HG03558 (cell line): ENCODE results near the gene PHACTR2.

Experiments
- ATAC-seq: cut with Tn5 transposase; IDR thresholded peaks from one replicate; pipeline ENCODE4 v1.9.1; 2021; ENCODE audit warnings: moderate number of reproducible peaks; ENCODE audit not compliant: unreplicated experiment; ENCODE audit errors: extremely low read depth

The PHACTR2 gene

DNA sequence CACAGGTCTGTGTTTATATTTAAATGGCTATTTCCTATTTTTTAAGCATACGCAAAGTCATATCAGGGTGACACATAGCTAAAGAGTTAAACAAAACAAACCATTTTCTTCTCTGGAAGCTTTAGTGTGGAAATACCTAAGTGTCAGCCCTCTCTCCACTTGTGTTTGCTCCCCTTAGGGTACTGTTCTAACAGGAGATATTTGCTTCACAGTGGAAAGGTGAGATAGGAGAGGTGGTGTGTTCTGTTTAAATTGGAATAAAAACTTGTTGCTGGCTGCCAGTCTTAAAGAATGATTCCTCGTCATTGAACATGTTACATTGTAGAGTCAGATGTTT, 18.9 kb downstream of the PHACTR2 start:
- ATAC-seq = no peak

DNA sequence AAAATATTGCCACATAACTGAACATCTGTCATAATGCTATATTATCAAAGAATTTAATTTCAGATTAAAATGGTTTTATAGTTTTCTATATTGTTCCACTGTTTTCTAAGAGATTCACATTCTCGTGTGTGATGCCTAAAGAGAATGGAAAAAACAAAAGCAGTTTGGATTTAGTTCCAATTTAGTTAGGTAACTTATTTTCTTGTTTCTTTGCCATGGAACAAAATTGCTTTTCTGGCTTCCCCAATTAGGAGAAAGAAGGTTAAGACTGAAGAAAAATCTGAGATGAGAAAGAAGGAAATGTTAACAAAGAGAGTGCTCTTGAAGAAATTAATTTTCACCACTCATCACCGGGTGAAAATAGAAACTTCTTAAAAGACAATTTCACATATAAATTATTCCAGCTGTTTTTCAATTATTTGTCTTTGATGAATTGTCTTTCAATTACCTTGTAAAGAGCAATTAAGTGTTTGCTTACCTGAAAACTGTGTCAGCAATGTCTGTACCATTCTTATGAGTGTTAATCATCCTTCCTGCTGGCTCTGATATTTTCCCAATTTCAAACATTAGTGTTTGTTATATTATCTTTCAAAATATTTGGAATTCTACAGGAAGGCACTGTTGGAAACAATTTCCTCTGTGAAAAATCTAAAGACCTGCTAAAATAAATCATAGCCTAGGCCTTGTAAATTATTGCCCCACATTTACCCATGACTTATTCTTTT, 19.5 kb downstream of the PHACTR2 start:
- no peak for ATAC-seq

DNA sequence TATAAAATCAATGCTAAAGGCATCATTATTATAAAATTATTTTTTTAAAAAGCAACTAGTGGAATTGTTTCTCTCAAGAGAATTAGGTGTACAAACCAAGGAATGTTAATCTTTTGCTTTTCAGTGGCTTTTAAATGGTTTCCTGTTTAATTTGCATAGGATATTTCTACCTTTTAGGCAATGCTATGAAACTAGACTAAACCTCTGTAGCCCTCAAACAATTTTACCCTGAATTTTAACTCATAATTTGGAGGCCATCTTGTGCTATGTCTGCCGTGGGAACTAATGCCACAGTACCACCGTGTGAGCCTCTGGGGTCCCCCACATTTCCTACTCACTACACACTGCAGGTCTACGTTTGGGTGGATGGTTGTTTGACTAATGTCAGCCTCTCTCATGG, 20.6 kb downstream of the PHACTR2 start:
- no peak for ATAC-seq

DNA sequence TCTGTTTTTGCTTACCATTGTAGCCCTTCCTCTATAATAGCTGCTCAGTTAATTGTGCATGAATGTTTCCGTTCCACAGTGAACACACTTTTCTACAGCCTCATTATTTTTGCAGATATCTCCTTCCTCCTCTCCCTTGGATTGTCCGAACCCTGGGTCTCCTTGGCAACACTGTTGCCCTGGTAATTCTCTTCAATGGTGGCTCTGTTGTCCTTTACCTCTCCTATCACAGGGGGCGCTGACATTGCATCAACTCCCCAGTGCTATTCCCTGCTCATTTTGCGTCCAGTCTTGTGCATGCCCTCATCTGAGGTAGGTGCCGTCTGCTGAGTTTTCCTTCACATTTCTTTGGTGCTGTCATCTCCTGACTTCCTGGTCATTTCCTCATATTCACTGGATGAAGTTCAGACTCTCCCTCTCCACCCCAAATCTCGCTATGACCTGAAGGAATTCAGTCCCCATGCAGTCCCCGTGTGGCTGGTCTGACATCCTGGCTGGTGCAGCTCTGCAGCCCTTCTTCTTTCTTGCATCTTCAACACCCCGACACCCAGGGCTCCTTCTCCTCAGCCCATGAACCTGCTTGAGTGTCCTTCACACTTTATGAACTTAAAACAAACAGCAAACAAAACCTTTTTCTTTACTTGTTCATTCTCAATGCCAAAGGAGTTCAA, 21.1 kb downstream of the PHACTR2 start:
- ATAC-seq = no peak

DNA sequence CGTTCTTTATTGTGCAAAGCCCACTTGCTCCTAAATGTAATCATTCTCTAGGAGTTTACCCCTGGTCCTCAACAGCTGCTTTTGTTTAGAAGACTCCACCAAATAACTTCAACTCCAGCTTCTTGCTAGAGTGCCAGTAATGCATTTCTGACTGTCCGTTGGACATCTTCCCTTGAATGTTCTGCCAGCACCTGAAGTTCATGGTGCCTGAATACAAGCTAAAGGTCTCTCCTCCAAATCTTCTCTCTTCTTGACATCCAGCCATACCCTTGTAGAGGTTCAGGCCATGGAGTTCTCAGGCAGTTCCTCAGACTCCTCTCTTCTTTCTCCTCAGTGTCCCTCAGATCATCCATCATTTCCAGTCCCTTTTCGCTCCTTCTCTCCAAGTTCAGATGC, 21.7 kb downstream of the PHACTR2 start:
- no peak for ATAC-seq

DNA sequence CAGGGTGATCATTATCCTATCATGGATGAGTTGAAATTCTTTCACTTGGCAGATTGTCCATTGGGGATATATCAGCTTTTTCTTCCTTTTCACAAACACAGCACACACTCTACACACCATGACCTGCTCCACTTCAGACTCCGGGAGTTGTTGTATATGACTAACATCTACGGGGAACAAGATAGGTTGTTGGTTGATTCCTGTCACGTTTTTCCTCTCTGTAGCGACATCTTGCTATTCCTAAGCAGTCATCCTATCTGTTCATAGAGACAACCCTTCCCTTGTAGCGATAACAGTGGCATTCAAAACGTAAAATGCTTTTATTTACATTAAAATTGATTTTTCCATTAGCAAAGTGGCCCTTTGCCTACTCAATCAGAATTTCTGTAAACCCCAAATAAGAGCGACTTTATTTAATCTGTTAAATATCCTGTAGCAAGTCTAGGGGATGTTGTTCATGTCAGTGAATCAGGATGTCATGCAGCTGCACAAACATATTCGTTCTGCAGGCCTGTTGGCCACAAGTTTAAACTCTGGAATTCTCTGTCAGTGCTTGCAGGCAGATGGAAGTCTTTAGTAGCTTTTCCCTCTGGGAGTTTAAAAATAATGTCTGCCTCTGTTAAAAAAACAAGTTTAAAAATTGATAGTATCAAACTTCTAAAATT, 23.1 kb downstream of the PHACTR2 start:
- ATAC-seq = no peak

DNA sequence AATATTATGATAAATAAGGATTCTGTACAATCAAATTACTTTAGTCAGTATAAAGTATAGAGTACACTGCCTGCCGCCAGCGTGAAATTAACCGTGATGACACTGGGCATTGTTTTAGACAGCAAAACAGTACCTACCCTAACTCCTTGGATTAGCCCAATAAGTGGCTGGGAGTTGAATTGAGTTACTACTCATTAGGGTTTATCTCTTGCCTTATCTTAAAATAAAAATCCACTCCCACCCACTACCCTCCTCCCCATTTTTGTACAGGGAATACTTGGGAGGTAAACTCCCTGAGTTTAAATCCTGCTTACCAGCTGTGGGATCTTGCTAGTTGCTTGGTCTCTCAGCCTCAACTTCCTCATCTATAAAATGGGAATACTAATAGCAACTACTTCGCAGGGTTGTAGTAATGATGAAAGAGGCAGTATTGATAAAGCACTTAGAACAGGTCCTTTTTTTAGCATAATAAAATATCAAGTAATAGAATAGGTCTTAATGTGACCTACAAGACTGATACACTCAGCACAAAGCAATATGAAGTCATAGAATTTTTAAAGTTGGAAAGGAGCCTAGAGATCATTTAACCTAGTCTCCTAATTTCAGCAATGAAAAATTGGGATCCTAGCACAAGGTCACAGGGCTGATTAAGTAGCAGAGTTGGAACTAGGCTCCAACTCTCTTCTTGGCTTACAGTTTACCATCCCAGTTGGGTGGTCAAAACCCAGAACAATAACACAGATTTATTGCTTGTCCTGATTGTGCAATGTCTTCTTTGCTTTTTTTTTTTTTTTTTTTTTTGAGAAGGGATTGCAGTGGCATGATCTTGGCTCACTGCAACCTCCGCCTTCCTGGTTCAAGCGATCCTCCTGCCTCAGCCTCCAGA, 23.8 kb downstream of the PHACTR2 start:
- no peak for ATAC-seq

DNA sequence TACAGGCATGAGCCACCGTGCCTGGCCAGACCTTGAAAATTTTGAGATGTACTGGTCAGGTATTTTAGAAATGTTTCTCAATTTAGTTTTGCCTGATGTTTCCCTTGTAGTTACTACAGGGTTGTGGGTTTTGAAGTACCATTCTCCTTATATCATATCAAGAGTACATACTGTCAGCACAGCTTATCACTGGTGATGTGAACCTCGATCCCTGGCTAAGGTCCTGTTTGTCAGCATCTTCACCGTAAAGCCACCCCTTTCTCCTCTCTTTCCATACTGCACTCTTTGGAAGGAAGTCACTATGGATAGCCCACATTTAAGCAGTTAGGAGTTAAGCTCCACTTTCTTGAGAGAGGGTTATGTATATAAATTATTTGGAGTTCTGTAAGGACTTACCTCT, 27.8 kb downstream of the PHACTR2 start:
- no peak for ATAC-seq

DNA sequence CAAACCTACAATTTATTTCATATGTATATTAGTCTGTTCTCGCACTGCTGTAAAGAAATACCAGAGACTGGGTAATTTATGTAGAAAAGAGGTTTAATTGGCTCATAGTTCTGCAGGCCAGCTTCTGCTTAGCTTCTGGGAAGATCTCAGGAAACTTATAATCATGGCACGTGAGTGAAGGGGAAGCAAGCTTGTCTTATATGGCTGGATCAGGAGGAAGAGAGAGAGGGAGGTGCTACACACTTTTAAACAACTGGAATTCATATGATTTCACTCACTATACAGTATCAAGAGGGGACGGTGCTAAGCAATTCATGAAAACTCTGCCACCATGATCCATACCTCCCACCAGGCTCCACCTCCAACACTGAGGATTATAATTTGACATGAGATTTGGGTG, 29.9 kb downstream of the PHACTR2 start:
- no peak for ATAC-seq

DNA sequence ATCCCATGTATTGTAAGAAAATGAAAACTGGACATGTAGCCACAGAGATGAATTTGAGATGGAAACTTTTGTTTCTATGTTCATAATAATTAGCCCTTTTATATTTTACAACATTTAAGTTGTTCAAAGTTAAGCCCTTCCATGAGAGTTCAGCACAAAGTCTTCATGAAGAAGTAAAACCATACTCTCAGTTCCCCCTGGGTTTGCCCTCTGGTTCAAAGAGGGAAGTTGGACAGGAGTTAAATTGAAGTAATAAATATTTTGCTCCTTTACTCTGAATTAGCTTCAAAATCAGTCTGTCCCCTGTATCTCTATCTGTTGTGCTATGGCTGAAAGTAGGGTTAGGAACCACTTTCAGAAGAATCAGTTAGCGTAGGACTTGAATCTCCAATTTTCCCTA, 31.1 kb downstream of the PHACTR2 start:
- no peak for ATAC-seq

DNA sequence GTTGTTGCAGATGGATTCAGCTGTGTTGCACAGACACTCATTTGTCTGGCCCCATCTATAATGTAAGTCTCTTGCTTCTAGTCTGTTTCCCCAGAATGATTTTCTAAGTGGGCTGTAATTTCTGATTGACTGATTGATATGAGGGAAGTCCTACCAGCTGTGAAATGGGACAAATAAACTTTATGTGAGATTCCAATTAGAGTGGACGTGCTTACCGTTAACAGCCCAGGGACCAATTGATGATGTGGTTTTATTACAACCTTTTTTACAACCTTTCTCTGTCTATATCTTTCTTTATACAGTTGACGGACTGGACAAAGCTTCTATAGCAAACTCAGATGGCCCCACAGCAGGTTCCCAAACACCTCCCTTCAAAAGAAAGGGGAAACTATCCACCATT, 33.9 kb downstream of the PHACTR2 start:
- ATAC-seq = no peak

DNA sequence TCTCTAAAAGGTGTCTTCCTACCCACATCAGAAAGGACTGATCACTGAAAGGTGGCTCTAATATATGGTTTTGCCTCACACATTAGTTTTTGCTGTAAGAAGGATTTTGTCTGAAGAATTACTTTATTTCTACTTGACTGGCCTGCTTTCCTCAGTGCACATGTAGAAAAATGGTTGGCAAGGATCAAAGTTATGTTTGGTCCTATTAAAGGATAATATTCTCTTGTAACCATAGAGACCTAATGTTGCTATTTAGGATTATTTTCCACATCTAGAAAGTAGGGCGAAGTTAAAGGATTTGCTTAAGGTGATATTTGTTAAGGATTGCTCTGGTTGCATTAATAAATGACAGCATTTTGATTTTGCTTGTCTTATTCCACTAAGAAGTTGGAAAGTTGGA, 40.7 kb downstream of the PHACTR2 start:
- no peak for ATAC-seq

DNA sequence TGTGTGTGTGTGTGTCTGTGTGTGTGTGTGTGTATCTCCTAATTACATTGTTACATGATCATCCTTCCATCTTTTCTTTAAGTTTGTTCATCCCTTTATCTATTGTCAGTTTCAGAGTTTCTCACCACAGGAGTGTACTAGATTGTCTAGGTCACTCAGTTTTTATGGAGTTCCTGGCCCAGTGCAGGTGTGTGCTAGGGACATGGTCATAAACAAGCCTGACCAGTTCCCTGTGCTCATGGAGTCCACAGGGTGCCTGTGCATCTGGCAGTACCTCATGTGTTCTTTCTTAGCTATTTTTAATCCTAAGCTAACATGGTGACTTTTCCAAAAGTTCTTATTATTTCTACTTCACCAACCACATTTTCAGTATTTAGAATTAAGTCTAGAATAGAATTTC, 43.9 kb downstream of the PHACTR2 start:
- no peak for ATAC-seq

DNA sequence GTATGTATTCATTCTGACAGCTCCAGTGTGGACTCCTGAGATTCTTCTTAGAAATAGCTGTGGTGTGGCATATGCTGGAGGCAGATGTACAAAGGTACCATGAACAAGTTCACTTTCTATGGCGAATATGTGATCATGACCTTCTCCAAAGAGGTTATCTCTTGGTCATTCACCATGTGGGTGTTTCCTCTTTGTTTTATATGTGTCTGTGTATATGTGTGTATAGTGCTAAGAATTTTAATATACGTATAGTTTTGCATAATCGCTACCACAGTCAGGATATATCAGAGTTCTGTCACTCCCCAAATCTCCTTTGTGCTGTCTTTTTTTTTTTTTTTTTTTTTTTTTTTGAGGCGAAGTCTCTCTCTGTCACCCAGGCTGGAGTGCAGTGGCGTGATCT, 47.1 kb downstream of the PHACTR2 start:
- no peak for ATAC-seq

DNA sequence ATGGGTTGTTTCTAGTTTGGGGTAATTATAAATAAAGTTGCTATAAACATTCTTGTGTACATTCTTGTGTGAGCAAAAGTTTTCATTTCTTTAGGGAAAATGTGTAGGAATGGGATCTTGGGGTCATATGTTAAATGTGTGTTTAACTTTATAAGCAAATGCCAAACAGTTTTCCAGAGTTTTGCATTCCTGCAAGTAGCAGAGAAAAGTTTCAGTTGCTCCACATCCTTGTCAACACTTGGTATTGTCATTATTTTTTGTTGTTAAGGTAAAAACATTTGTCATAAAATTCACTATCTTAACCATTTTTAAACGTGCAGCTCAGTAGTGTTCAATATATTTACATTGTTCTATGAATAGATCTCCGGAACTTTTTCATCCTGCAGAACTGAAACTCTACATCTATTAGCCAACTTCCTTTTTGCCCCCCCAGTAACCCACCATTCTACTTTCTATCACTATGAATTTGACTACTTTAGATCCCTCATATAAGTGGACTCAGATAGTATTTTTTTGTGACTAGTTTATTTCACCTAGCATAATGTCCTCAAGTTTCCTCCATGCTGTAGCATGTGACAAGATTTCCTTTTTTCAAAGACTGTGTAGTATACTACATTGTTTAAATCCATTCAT, 48.4 kb downstream of the PHACTR2 start:
- ATAC-seq = no peak

DNA sequence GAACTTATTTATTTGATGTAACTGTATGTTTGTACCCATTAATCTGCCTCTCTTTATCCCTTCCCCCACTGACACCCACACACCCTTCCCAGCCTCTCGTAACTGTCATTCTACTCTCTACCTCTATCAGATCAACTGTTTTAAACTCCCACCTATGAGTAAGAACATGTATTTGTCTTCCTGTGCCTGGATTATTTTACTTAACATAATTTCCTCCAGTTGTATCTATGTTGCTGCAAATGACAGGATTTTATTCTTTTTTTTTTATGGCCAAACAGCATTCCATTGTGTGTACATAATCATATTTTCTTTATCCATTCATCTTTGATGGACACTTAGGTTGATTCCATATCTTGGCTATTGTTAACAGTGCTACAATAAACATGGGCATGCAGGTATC, 49.3 kb downstream of the PHACTR2 start:
- ATAC-seq = no peak

DNA sequence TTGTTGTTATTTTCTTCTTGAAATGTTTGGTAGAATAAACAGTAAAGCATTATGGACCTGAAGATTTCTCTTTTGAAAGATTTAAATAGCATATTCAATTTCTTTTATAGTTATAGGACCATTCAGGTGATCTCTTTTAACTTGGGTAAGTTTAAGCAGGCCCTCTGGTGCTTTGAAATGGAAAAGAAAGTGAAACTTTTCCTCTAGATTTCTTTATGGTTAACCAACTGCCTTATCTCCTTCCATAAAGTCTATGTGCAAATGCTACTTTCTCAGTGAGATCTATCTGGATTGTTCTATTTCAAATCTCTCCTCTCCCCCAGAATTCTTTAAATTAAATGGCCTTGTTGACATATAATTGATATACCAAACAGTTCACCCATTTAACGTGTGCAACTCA, 54.0 kb downstream of the PHACTR2 start:
- no peak for ATAC-seq

DNA sequence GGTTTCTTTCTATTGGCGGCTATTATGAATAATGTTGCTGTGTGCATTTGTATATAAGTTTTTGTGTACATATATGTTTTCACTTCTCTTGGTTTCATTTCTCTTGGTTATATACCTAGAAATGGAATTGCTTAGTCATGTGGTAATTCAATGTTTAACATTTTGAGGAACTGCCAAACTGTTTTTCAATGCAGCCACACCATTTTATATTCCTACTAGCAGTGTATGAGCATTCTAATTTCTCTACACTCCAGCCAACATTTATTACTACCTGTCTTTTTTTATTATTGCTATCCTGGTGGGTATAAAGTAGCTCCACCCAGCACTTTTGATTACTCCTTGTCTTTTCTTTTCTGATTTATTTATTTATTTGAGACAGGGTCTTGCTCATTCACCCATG, 54.8 kb downstream of the PHACTR2 start:
- no peak for ATAC-seq

DNA sequence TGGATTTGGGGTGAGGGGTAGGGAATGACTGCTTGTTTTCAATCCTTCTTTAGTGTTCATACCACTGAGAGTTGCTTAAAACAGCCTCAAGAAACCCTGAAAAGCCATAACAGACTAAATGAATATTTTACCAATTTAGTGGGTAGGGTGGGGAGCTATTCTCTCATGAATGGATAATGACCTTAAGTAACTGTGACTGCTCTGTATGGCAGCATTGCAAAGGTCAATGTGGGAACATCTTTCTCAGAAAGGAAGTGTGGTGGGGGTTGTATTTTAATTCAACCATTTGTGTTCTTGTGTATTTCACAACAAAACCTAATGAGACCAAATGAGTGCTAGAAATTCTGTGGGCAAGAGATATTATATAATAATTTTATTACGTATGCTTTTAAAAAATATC, 55.7 kb downstream of the PHACTR2 start:
- no peak for ATAC-seq

DNA sequence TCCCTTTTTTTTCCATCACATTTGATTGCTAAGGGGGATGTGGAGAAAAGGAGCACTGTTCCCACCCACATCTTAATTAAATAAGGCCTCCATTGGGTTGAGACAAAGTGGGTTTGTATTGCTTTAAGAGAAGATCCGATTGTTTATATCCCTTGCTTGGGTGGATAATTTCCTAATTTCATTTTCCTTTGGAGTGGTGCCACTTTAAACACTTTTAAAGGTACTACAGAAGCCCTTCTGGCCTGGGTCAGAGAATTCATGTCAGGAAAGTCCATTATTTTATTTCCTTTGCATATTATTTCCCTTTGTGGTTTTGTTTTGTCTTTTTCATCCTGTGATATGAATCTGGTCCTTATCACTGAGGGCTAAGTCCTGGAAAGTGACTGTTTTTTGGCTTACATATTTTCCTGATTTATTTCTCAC, 56.9 kb downstream of the PHACTR2 start:
- ATAC-seq = no peak
